Tibial artery (tissue), 4 donors: ENCODE data around the gene SLC35G2.
A peak's percentile ranks its signal among the peaks of the same experiment; 100 is the strongest.

ENCODE experiments used
- DNase-seq, 2 donors: peaks; one replicate each; pipeline ENCODE4 v3.0.0-alpha.2; 2019
- H3K27ac ChIP-seq, 2 donors: fragments of 200-600 bp; sonication (generic) in 1 of 2; 1 replicate in 1 of 2; 2 replicates in 1 of 2; pipeline ENCODE4 v1.5.1; 2018 to 2019; ENCODE audit warnings: mild to moderate bottlenecking in 1 of 2
- H3K27me3 ChIP-seq, 2 donors: fragments of 200-600 bp; sonication (generic) in 1 of 2; one replicate each; pipeline versions ENCODE4 v1.5.1 to v1.6.0; 2016 to 2019
- H3K36me3 ChIP-seq, 3 donors: fragments of 200-600 bp; sonication (generic) in 2 of 3; one replicate each; pipeline ENCODE4 v1.5.1; 2016 to 2019; ENCODE audit warnings: mild to moderate bottlenecking in 2 of 3
- H3K4me1 ChIP-seq, 4 donors: fragments of 200-600 bp; sonication (generic) in 2 of 4; 1 replicate in 3 of 4; 2 replicates in 1 of 4; pipeline ENCODE4 v1.5.1; 2016 to 2019
- H3K4me3 ChIP-seq, 2 donors: fragments of 200-600 bp; sonication (generic) in 1 of 2; 1 replicate in 1 of 2; 2 replicates in 1 of 2; pipeline ENCODE4 v1.5.1; 2018 to 2019; ENCODE audit warnings: mild to moderate bottlenecking in 2 of 2
- H3K9me3 ChIP-seq, 3 donors: fragments of 200-600 bp; sonication (generic) in 1 of 3; one replicate each; pipeline ENCODE4 v1.5.1; 2016 to 2019
- intact Hi-C: fragments of 100-400 bp; cut with DNase I; formaldehyde crosslinking; loops from one replicate; pipeline ENCODE4 v1.15.0; 2023; ENCODE audit warnings: low total_unique reads
- TF ChIP-seq, protein P1 (sequence below), 2 experiments: fragments of 200-600 bp in 1 of 2; fragments of 450-650 bp in 1 of 2; IDR thresholded peaks; one replicate each; pipeline ENCODE4 v1.5.1; 2017 to 2019; ENCODE audit warnings: antibody characterized with exemption in 2 of 2, mild to moderate bottlenecking in 1 of 2, moderate library complexity in 1 of 2

The SLC35G2 gene

DNA sequence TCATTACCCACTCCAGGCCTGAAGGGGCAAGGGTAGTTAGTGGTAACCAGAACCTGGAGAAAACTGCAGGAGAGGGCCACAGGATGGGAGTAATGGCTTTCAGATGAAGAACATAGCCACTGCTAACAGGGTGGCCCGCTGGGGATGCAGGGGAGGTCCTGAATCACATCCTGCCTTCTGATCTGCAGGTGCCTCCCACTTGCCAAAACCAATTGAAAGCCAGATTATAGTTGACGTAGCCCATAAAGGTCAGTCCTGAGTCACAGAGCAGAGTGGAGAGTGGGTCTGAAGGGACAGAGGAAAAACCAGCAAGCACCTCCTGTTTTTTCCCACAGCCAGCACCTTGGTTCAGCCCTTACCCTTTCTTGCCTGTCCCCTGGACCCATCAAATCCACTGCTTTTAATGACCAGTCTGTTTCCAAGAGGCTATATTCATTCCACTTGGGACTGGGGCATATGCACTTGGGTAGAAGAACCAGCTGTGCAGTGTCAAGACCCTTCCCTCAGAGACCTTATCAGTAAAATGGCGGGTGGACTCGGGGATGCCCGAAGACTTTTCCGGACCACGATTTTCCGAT is 646 bp upstream of the SLC35G2 start:
- peak; percentile 60 to 66 for DNase-seq
- peak overlapping the region; percentile 60 to 74 for H3K4me3 ChIP-seq
- peaks cover 0 to 12% of the 10 kb centered on the region in 2 donors for H3K27me3 ChIP-seq
- TF ChIP-seq, protein P1, sequence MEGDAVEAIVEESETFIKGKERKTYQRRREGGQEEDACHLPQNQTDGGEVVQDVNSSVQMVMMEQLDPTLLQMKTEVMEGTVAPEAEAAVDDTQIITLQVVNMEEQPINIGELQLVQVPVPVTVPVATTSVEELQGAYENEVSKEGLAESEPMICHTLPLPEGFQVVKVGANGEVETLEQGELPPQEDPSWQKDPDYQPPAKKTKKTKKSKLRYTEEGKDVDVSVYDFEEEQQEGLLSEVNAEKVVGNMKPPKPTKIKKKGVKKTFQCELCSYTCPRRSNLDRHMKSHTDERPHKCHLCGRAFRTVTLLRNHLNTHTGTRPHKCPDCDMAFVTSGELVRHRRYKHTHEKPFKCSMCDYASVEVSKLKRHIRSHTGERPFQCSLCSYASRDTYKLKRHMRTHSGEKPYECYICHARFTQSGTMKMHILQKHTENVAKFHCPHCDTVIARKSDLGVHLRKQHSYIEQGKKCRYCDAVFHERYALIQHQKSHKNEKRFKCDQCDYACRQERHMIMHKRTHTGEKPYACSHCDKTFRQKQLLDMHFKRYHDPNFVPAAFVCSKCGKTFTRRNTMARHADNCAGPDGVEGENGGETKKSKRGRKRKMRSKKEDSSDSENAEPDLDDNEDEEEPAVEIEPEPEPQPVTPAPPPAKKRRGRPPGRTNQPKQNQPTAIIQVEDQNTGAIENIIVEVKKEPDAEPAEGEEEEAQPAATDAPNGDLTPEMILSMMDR (IDR thresholded peaks at IDR 0.05), result no peak
- peaks cover 0 to 24% (median 16%) of the 10 kb centered on the region in 4 donors for H3K4me1 ChIP-seq
- H3K36me3 ChIP-seq, result no peaks in the 10 kb centered on the region
- peak overlapping the region; percentile 70 to 73 for H3K27ac ChIP-seq
- H3K9me3 ChIP-seq, result no peaks in the 10 kb centered on the region
- intact Hi-C loops, result no loop called here

DNA sequence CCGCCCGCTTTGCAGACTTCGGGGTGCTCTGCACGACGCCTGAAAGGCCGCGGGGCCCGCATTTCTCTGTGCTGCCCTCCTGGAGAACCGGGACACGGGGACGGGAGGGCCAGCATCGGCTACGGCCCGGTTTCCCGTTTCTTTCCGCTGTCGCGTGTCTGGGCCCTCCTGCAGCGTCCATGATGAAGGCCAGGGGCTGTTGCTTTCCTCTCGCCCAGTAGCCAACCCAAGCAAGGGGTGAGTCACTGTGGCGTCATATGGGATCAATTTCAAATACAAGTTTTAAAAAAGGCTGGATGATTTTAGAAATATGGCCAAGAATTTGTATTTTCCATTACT is 435 bp downstream of the SLC35G2 start:
- peak overlapping the region; percentile 60 to 74 for H3K4me3 ChIP-seq

DNA sequence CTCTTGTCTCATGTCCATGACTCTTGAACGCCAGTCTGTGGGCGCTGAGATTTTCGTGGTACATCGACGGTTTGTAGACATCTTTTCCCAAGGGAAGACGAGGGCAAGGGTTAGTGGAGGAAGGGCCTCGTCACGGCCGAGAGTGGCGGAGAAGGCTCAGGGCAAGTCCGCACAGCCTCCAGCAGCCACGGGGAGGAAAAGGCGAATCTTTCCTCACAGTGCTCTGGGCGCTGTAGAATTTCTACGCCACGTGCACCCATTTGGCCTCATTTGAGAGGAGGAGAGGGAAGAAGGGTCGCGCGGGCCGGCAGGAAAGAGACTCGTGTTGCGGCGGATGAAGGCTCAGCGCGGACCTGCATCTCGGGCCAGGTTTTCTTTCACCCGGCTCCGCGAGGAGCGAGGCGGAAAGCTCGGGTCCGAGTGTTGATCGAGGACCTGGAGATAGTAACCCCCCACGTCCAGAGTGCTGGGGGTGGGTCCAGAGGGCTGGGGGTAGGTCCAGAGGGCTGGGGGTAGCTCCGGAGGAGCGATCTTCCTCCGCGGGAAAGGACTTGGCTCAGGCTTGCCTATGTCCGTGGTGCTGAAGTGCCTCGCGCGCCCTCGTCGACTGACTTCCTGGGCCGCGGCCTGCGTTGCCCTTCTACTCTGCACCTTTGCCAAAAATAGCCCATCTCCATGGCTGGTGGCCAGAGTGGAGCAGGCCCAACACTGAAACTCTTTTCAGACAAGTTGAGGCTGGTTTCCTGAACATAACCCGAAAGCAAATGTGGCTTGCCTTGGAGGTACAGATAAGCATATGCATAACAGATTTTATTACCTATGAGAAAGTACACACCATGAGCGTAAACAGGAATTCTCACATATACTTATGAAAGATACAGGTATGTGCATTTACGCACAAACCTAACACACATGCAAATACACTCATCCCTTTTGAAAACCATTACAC is 1.1 kb downstream of the SLC35G2 start:
- Histone ChIP-seq H3K4me3 (peak overlapping the region; percentile 60 to 74), H3K9me3 (peaks cover 0 to 10% (median 0%) of the 10 kb centered on the region in 3 donors), H3K36me3 (no peaks in the 10 kb centered on the region), H3K27ac (peak overlapping the region; percentile 70 to 73), H3K27me3 (peaks cover 0 to 12% of the 10 kb centered on the region in 2 donors), H3K4me1 (peaks cover 0 to 24% (median 16%) of the 10 kb centered on the region in 4 donors)
- intact Hi-C loops, result no loop called here
- TF ChIP-seq, protein P1 (IDR thresholded peaks at IDR 0.05), result no peak
- DNase-seq, result peak; percentile 42 to 68

More for the DNA sequence above, 435 bp downstream of the SLC35G2 start:
- intact Hi-C loops, result no loop called here
- peaks cover 0 to 12% of the 10 kb centered on the region in 2 donors for H3K27me3 ChIP-seq
- peak in 1 of 2 donors; percentile 39 for DNase-seq
- H3K27ac ChIP-seq, result peak overlapping the region; percentile 70 to 73
- peaks cover 0 to 6% (median 0%) of the 10 kb centered on the region in 3 donors for H3K9me3 ChIP-seq
- TF ChIP-seq, protein P1 (IDR thresholded peaks at IDR 0.05), result no peak
- H3K4me1 ChIP-seq, result peaks cover 0 to 24% (median 16%) of the 10 kb centered on the region in 4 donors
- no peaks in the 10 kb centered on the region for H3K36me3 ChIP-seq

DNA sequence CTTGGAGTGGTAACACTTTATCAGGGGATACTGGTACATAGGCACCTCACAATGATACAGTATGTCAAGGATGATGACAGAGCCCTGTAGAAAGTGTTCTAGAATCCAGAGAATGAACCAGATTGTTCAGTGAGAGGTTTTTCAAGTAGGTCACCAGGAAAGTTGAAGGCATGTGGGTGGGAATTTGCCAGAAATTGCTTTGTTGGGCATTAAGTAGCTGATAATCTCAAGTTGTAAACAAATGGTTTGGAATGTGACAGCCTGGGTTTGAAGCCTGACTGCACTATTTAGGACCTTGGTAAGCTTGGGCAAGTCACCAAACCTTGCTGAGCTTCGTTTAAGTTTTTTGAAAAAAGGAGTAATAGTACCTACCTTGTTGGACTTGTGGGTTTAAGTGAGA is 12.5 kb downstream of the SLC35G2 start:
- DNase-seq, result no peak
- H3K4me3 ChIP-seq, result no peak overlapping the region
- H3K4me1 ChIP-seq, result peaks cover 0 to 6% (median 2%) of the 10 kb centered on the region in 4 donors
- TF ChIP-seq, protein P1 (IDR thresholded peaks at IDR 0.05), result no peak
- no peak overlapping the region for H3K27ac ChIP-seq
- H3K27me3 ChIP-seq, result no peaks in the 10 kb centered on the region
- H3K36me3 ChIP-seq, result no peaks in the 10 kb centered on the region
- no peaks in the 10 kb centered on the region for H3K9me3 ChIP-seq
- intact Hi-C loops, result no loop called here

DNA sequence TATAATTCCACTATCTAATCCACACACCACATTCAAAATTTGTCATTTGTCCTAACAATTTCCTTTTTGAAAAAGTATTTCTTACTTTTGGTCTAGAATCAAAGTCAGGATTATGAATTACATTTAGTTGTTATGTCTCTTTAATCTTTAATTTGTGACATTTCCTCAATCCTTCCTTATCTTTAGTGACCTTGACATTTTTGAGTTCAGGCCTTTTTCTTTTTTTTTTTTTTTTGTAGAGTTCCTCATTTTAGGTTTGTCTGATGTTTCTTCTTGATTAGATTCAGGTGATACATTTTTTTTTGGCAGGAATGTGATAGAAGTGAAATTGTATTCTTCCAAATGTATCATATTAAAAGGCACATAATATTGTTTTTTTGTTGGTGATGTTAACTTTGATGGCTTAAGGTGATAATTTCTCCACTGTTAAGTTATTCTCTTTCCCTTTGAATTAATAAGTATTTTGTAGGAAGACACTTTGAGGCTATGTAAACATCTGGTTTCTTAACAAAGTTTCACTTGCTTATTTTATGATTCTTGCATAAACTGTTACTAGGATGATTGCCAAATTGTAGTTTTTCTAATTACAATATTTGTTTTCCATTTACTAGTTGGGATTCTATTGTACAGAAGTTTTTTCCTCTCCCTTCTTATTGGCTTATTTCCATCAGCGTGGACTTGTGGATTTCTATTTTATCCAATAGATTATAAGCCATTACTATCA is 16.3 kb downstream of the SLC35G2 start:
- intact Hi-C loops, result no loop called here
- Histone ChIP-seq H3K27me3 (no peaks in the 10 kb centered on the region), H3K4me1 (peaks cover 0 to 9% (median 4%) of the 10 kb centered on the region in 4 donors), H3K27ac (no peak overlapping the region), H3K4me3 (no peak overlapping the region), H3K36me3 (no peaks in the 10 kb centered on the region), H3K9me3 (no peaks in the 10 kb centered on the region)
- TF ChIP-seq, protein P1 (IDR thresholded peaks at IDR 0.05), result no peak
- no peak for DNase-seq
